Medulla oblongata (tissue), 1 donor: ENCODE data around the gene ANKMY1.

Experiments
- DNase-seq: peaks from one replicate; pipeline ENCODE4 v3.0.0-alpha.2; 2015; ENCODE audit errors: extremely low spot score

Gene ANKMY1

DNA sequence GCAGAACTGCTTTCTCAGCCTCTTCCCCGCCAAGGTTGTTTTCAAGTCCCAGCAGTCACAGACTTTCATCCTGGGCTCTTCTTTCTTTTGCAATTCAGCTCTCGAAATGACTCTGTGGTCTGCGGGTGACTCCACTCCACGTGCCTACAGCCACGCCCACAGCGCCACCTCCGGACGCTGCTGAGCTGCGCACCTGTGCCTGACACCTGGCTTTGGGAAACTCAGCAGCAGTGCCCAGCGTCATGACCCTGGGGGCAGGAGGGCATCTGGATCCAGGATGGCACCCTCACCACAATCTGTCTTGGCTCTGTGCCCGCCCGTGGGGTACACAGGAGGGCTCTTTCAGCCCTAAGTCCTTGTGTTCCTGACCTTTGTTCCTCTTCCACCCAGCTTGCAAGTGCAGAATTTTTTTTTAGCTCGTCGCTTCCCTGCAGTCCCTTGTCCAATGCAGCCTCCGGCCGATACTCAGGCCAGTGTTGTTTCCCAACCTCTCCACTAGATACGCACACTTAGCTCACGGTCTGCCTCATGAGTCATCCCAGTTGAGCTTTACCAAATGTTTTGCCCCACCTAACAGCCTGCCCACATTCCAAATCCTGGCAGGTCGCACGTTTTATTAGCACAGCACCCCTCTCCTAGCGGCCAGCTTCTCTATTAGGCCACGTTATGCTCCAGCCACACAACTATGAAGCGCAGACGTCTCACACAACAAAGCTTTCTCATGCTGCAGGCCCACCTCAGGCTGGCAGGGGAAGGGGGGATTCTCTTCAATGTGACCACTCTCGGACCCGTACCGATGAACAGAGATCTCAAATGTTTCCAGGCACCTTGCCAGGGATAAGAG, 22.2 kb upstream of the ANKMY1 start:
- no peak for DNase-seq

DNA sequence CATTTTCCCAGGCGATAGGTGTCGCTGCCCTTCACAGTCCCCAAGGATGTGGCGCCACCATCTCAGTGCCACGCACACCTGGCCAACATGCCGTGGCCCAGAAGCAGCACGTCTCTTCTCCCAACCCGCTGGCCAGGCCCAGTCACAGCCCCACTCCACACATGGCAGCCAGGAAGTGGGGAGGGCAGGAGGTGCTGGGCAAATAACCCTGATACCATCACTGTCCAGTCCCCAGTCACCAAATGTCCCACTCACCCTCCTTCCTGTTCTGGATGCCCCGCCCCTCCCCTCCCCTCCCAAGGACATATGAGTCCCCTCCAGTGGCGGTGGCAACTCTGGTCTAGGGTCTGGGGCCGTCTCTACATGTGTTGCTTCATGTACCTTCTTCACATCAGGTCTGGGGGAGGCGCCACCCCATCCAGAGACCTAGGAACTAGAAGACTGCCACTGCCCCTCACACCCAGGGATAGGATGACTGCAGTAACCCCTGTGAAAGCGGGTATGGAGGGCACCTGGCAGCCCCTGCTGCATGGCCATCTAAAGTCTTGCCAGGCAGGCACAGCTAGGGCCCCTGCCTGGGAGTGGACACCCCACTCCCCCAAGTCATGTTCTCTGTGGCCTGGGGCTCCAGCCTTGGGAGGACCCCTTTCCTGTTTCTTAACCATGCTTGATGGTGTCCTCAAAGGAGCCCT, 21.4 kb upstream of the ANKMY1 start:
- no peak for DNase-seq

DNA sequence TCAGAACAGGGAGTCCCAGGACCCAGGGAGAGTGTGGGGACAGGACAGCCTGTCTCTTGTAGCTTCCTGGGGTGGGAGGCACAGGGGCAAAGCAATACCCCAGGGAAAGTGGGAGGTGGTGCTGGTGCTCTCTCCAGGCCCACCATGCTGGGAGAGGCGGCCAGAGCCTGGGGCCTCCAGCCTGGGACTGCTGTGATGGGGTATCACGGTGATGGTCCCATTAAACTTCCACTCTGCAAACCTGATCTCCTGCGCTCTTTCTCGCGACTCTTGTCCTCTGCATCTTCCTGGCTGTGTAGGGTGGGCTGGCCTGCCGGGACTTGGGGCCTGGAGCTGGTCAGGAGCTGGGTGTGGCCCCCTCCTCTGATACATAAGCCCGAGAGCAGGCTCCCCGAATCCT, 20.7 kb upstream of the ANKMY1 start:
- no peak for DNase-seq

DNA sequence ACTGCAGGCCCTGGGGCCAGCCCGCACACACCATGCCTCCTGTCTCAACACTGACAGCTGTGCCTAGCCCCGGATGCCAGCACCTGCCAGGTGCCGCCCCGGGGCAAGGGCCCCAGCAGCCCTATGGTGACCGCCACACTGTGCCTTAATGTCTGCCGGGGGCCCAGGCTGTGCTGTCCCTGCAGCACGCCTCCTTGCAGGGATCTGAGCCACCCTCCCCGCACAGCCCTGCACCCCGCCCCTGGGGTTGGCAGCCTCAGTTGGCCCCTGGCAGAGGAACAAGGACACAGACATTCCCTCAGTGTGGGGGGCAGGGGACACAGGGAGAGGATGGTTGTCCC, 20.3 kb upstream of the ANKMY1 start:
- DNase-seq, result no peak

DNA sequence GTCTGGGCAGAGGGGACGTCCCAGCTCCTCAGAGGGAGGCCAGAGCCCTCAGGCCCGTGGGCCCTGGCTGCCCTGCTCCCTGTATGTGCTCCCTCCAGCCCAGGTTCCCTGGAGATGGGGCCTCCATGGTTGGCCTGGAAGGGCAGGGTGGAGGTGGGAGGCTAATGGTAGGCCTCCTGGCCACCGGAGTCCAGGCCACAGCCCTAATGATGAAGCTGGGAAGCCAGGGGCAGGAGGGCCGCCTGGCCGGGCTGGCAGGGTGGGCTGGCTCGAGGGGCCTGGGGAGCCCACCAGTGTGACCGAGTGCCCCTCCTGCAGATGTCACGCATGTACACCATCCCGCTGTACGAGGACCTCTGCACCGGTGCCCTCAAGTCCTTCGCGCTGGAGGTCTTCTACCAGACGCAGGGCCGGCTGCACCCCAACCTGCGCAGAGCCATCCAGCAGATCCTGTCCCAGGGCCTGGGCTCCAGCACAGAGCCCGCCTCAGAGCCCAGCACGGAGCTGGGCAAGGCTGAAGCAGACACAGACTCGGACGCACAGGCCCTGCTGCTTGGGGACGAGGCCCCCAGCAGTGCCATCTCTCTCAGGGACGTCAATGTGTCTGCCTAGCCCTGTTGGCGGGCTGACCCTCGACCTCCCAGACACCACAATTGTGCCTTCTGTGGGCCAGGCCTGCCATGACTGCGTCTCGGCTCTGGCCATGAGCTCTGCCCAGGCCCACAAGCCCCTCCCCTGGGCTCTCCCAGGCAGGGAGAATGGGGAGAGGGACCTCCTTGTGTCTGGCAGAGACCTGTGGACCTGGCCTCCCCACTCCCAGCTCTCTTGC, 19.7 kb upstream of the ANKMY1 start:
- no peak for DNase-seq

DNA sequence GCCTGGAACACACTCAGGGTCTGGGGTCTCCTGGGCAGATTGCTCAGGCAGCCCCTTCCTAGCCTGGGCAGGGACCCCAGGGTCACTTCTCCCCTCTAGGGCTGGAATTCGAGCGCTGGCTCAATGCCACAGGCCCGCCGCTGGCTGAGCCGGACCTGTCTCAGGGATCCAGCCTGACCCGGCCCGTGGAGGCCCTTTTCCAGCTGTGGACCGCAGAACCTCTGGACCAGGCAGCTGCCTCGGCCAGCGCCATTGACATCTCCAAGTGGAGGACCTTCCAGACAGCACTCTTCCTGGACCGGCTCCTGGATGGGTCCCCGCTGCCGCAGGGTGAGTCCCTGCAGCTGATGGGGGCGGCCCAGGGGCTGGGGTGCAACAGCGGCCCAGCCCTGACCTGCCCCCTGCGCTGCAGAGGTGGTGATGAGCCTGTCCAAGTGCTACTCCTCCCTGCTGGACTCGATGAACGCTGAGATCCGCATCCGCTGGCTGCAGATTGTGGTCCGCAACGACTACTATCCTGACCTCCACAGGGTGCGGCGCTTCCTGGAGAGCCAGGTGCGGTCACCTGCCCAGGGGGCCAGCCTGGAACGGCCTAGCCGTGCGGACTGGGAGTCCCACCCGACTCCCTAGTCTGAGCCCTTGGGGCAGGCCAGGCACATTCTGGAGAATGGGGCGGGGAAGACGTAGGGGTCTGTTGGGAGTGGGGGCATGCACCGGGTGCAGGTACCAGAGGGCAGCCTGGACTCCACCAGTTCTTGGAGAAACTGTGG, 18.8 kb upstream of the ANKMY1 start:
- no peak for DNase-seq

DNA sequence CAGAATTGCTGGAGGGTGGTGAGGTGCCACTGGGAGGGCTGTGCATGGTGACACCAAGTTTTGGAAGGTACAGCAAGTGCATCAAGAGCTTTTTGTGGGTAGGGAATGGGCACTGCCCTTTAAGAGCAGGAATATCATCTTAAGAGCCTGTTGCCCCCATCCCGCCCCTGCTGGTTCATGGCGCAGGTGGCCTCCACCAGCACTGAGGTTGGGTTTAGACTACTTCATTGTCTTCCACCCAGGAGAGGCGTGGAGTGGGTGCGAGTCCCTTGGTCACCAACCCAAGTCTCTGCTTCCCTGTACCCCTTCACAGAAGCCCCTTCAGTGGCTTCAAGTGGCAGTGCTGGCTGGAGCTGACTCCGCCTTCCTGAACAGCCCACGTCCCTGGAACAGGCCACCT, 18.2 kb upstream of the ANKMY1 start:
- no peak for DNase-seq

DNA sequence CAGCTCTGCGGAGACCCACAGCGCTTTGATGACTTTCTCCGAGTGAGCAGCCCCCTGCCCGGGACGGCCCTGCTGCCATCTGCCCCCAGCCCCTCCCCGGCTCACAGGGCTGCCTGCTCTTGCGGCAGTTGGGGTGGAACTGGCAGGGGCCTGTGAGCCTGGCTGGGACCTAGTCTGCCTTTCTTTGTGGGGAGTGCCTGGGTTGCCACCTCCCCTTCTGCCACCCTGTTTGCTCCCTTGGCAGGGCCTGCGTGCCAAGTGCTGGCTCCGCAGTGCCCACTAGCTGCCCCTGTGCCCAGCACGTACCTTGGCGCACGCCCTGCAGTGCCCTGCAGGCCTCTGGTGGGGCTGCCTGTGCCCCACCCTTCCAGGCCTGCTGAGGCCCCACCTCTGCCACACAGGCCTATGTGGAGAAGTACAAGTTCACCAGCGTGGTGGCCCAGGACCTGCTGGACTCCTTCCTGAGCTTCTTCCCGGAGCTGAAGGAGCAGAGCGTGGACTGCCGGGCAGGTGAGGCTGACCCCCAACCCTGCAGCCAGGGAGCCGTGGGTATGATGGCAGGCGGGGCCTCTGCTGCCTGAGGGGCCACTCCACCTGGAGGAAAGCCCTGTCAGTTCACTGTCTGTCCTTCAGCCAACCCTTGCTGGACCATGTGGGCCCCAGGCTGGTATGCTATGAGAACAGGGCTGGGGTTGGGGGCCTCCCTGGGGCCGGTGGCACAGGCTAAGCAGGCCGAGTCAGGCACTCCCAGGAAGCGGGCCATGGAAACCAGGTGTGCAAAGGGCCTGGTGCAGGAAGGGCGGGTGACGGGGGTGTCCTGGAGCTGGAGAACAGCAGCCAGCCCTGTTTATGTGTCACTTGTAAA, 17.5 kb upstream of the ANKMY1 start:
- DNase-seq, result no peak

DNA sequence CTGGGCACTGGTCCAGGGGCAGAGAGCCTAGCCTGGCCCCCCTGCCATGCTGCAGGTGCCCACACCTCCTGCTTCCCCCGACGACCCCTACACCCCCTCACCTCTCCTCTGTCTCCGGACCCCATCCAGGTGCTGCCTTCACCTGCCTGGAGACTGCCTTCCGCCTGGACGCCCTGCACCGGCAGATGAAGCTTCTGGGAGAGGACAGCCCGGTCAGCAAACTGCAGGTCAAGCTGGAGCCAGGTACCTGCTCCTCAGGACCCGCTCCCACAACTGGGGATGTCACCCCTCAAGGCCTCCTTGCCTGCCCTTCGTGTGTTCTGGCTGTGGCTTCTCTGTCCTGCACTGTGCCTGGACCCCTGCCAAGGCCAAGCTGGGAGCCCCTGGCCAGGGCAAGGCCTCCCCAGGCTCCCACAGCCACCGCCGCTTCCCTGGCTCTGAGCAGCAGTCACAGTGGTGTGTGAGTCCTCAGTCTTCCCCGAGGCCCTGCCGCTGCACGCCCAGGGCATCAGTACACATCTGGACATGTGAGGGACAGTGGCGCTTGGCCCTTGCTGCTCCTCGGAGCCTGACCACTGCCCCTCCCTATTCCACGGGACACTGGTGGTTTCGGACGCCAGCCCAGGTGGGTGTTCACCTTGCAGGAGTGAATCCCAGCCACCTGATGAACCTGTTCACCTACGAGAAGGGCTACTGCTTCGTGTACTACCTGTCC, 16.8 kb upstream of the ANKMY1 start:
- no peak for DNase-seq

DNA sequence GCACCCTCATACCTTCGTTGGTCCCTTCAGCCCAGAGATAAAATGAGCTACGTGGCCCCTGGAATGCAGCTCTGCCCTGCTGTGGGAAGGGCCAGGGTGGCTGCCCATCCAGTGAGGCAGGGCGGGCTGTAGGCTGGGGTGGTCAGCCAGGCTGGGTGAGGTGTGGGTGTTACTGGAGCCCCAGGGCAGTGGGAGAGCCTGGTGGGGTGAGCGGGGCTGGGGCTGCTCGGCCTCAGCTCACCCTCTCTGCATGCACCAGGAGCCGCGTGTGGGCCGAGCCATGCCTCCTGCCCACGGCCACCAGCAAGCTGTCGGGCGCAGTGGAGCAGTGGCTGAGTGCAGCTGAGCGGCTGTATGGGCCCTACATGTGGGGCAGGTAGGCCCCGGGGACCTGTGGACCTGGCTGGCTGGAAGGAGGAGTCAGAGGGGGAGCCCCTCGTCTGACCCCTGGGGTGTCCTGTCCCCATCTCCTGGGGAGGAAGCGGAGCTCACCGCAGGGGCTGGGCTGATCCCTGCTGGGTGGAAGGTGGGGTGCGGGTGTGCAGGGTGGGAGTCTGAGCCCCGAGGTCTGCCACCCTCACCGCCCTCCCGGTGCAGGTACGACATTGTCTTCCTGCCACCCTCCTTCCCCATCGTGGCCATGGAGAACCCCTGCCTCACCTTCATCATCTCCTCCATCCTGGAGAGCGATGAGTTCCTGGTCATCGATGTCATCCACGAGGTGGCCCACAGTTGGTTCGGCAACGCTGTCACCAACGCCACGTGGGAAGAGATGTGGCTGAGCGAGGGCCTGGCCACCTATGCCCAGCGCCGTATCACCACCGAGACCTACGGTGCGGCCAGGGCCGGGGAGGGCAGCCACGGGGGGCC, 16.0 kb upstream of the ANKMY1 start:
- no peak for DNase-seq

DNA sequence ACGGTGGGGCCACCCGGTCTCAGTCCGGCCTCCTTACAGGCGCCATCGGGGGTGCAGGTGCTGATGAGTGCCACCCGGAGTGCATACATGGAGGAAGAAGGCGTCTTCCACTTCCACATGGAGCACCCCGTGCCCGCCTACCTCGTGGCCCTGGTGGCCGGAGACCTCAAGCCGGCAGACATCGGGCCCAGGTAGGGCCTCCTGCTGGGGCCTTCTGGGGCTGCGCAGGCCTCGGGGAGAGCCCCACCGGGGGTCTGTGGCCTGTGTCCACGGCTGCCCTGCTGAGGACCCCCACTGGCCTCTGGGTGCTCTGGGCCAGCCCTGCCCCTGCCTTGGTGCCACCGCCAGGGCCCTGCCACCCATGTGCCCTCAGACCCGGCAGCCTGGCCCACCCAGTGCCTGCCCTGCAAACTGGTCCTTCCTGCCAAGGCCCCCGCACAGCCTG, 15.3 kb upstream of the ANKMY1 start:
- DNase-seq, result no peak

DNA sequence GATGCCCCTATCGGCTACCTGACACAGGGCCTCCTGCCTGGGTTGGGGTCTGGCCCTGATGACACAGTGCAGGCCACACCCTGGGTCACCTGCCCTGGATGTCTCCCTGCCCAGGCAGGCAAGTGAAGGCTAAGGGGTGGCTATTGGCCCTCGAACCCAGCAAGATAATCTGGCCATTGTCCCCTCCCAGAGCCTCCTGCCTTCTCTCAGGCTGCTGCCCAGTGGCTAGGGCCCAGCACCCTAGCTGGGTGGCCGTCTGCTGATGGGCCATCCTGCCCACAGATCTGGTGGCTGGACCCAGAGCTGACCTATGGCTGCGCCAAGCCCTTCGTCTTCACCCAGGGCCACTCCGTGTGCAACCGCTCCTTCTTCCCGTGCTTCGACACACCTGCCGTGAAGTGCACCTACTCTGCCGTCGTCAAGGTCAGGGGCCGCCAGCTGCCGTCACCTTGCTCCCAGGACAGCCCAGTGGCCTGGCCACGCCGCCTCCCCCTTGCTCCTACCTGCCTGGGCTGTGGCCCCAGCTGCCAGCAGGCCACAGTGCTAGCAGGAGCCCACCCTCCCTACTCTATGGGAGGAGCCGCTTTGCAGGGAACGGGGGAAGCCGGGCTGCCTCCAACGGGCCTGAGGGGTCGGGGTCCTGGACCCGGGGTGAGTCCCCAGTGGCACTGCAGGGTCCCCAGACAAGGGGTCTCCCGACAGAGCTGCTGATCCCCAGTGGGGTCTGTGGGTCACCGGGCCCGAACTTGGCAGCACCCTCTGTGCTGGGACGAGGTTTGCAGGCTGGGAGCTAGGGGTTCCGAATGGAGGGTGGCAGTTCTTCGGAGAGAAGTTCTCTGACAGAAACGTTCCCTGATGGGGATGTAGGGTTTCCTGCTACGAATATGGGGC, 14.6 kb upstream of the ANKMY1 start:
- DNase-seq, result no peak

DNA sequence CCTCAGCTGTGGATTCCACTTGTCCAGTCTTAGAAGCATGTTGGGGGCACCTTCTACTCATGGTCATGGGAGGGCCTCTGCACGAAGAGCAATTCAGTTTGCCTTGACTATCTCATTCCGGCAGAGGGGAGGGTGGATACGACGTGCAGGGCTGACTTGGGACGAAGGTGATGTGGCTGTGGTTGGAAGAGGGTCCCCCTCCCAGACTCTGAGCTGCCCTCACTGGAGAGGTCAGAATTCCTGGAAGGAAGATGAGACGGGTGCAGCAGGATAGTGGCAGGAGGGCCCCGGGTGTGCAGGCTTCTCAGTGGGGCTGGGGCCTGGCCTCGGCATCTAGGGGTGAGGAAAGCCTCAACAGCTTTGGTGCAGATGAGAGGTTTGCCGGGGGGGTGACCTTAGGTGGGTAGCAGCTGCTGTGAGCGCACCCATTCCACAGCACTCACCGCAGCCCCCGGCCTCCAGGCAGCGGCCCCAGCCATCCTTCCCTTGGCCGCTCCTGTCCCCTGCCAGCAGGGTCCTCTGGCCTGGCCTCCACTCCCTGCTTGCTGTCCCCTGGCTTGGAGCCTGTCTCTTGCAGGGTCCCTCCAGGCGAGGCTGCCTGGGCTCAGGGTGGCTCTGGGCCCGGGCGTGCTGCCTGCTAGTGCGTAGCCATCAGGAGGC, 13.7 kb upstream of the ANKMY1 start:
- DNase-seq, result no peak

DNA sequence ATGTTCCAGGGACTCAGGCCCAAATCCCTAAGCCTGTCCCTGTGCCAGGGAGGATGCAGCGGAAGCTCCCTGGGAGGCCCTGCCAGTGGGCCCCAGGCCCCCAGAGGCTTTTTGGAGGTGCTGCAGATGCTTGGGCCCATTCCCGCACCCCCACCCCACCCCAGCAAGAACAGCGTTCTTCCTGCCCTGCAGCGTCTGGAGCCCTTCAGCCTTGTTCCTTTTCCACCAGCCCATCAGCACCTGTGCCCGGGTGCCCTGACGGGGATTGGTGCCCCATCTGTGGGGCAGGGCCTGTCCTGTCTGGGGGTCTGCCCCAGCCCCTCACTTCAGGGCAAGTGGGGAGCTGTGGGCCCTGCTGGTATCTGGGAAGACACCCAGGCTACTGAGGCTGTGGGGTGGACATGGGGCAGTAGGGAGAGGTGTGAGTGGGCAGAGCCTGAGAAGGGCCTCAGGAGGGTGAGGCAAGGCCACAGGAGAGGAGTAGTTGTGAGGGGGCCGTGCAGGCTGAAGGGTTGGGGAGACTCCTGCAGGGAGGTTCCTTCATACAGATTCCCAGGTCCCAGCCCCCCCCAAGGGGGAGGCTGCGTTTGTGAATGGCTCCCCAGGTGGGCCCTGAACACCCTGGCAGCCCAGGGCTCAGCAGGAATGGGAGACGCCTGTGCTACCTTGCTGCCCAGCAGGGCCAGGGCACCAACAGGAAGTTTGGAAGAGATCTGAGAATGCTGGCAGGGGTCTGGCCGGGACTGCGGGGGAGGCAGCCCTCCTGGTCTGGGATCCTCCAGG, 12.9 kb upstream of the ANKMY1 start:
- no peak for DNase-seq

DNA sequence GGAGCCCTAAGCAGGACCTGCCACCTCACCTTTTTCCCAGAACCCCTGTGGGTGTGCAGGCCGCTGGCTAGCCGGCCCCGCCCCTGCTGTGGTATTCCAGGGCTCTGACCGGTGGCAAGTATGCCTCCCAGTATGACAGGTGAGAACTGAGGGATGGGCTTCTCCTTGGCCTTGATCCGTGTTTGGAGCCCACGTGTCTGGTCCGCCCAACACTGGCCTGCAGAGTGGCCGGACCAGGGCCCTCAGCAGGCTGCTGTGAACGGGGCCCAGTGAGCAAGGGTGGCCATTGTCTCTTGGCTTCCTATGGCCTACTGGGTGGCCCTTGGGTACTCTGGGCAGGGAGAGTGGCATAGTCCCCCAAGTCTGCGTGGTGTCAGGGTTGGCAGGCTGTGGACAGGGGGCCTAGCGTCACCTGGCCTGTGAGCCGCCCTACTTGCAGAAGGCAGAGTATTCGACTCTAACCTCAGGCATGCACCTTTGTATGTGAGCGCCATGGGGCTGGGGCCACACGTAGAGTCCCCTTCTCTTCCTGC, 12.3 kb upstream of the ANKMY1 start:
- no peak for DNase-seq

DNA sequence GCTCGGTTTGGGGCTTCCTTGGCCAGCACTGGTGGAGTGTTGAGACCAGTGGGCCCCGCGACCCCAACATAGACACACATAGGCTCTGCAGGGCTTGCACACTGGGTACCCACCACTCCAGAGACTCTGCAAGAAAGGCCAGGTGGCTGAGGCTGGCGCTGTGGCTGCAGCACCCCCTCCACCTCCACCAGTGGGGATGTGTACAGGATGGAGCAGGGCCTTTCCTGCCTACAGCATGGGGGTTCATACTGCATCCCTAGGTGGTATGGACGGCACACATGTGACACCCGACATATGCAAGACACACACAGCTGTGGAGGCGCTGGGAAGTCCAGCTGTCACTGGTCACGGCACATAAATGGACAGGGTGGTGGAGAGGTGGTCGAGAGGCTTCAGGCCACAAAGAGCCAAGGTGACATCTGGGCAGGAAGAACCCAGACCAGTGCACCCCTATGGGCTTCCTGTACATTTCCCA, 11.8 kb upstream of the ANKMY1 start:
- DNase-seq, result no peak
